H1 (cell line): ENCODE results near the gene ZNF804B. TPM values are rescaled to one million over a fixed set of nuclear protein-coding genes. Genes with fewer than 3 reads are reported as not detected.

Experiments
- CTCF ChIA-PET: fragments of 300-600 bp; sonication (Branson Sonifier 250); formaldehyde crosslinking; loops from one replicate; lab custom pipeline; 2021; ENCODE audit not compliant: partially characterized antibody; lab: Charles Lee
- POLR2A ChIA-PET: fragments of 300-600 bp; sonication (Branson Sonifier 250); formaldehyde crosslinking; loops from one replicate; lab custom pipeline; 2021; ENCODE audit warnings: inconsistent platforms; ENCODE audit not compliant: partially characterized antibody; lab: Charles Lee
- DNase-seq, 2 experiments: peaks; one replicate each; pipeline versions ENCODE4 v3.0.0 to v3.0.0-alpha.2; 2010 to 2022; ENCODE audit warnings: low spot score in 2 of 2, low read depth in 1 of 2, mixed read lengths in 1 of 2
- FAIRE-seq: peaks from 2 replicates; lab custom pipeline; 2011; peaks lifted over from hg19 to GRCh38; lab: Jason Lieb, UNC
- H2AFZ ChIP-seq: 2 replicates; pipeline ENCODE4 v1.8.1; 2012; ENCODE audit warnings: low read length, inconsistent platforms
- H2AK5ac ChIP-seq: 2 replicates; pipeline ENCODE4 v1.6.1; 2013; ENCODE audit warnings: low read depth, low read length
- H2BK120ac ChIP-seq: replicated peaks from 2 replicates; pipeline ENCODE3; 2013; ENCODE audit warnings: low read depth, low read length, inconsistent platforms
- H2BK12ac ChIP-seq: 2 replicates; pipeline ENCODE4 v1.6.1; 2013; ENCODE audit warnings: low read depth, low read length
- H2BK15ac ChIP-seq: 2 replicates; pipeline ENCODE4 v1.6.1; 2013; ENCODE audit warnings: low read length
- H2BK20ac ChIP-seq: 2 replicates; pipeline ENCODE4 v1.6.1; 2013; ENCODE audit warnings: low read length
- H2BK5ac ChIP-seq: 2 replicates; pipeline ENCODE4 v1.6.1; 2013; ENCODE audit warnings: low read depth, low read length
- H3K14ac ChIP-seq: 2 replicates; pipeline ENCODE4 v1.6.1; 2013; ENCODE audit warnings: inconsistent platforms; ENCODE audit not compliant: insufficient read length
- H3K18ac ChIP-seq: 2 replicates; pipeline ENCODE4 v1.6.1; 2013; ENCODE audit warnings: low read length; ENCODE audit errors: extremely low read depth
- H3K23ac ChIP-seq: 2 replicates; pipeline ENCODE4 v1.6.1; 2013; ENCODE audit warnings: inconsistent platforms; ENCODE audit not compliant: insufficient read length
- H3K23me2 ChIP-seq: 2 replicates; pipeline ENCODE4 v1.6.1; 2013; ENCODE audit warnings: low read depth, low read length
- H3K27ac ChIP-seq: 2 replicates; pipeline ENCODE4 v1.6.1; 2011; ENCODE audit warnings: low read depth, low read length, inconsistent platforms
- H3K27me3 ChIP-seq, 4 experiments: replicated peaks in 1 of 4; 1 replicate in 1 of 4; 2 replicates in 3 of 4; pipeline versions ENCODE4 v1.6.1 to v1.8.1; 2011 to 2013; ENCODE audit warnings: low read length in 3 of 4, mild to moderate bottlenecking in 3 of 4, inconsistent platforms in 2 of 4, mixed read lengths in 2 of 4, moderate library complexity in 1 of 4; ENCODE audit not compliant: control insufficient read depth in 3 of 4, insufficient read depth in 3 of 4; ENCODE audit errors: extremely low read depth in 1 of 4
- H3K36me3 ChIP-seq, 4 experiments: 2 replicates each; pipeline versions ENCODE4 v1.6.1 to v1.8.1; 2011 to 2013; ENCODE audit warnings: mild to moderate bottlenecking in 4 of 4, low read length in 3 of 4, moderate library complexity in 2 of 4, control low read depth in 1 of 4, inconsistent platforms in 1 of 4; ENCODE audit not compliant: insufficient read depth in 4 of 4, control insufficient read depth in 2 of 4
- H3K4ac ChIP-seq: replicated peaks from 2 replicates; pipeline ENCODE3; 2013; ENCODE audit warnings: low read length, low read depth, mixed read lengths, inconsistent platforms; ENCODE audit not compliant: insufficient read length
- H3K4me1 ChIP-seq, 4 experiments: replicated peaks in 1 of 4; 1 replicate in 1 of 4; 2 replicates in 3 of 4; pipeline versions ENCODE4 v1.6.1 to v1.8.1; 2011 to 2013; ENCODE audit warnings: low read length in 3 of 4, inconsistent platforms in 2 of 4, mixed read lengths in 1 of 4; ENCODE audit not compliant: insufficient read depth in 4 of 4, control insufficient read depth in 3 of 4
- H3K4me2 ChIP-seq, 2 experiments: 2 replicates each; pipeline versions ENCODE4 v1.6.1 to v1.8.1; 2011 to 2013; ENCODE audit warnings: low read depth in 2 of 2, low read length in 2 of 2, control low read depth in 1 of 2, inconsistent platforms in 1 of 2, mild to moderate bottlenecking in 1 of 2; ENCODE audit not compliant: insufficient read depth in 1 of 2
- H3K4me3 ChIP-seq, 4 experiments: fragments of 200-600, 300-600 bp in 1 of 4; sonication (generic), shearing (Covaris generic), sonication (Bioruptor Twin) in 1 of 4; 2 replicates each; pipeline versions ENCODE4 v1.5.1 to v1.8.1; 2011 to 2016; ENCODE audit warnings: low read length in 4 of 4, low read depth in 3 of 4, control low read depth in 2 of 4, inconsistent platforms in 2 of 4, mild to moderate bottlenecking in 2 of 4, mixed read lengths in 1 of 4, moderate library complexity in 1 of 4; ENCODE audit not compliant: insufficient read depth in 2 of 4; ENCODE audit errors: extremely low read depth in 1 of 4
- H3K56ac ChIP-seq: replicated peaks from 2 replicates; pipeline ENCODE3; 2013; ENCODE audit warnings: low read depth, mild to moderate bottlenecking, mixed read lengths, low read length, inconsistent platforms; ENCODE audit not compliant: insufficient read length
- H3K79me1 ChIP-seq: 2 replicates; pipeline ENCODE4 v1.6.1; 2013; ENCODE audit warnings: low read depth, low read length, control low read depth
- H3K79me2 ChIP-seq, 2 experiments: 2 replicates each; pipeline versions ENCODE4 v1.6.1 to v1.8.1; 2012 to 2013; ENCODE audit warnings: low read length in 2 of 2, mild to moderate bottlenecking in 2 of 2, inconsistent platforms in 1 of 2; ENCODE audit not compliant: insufficient read depth in 2 of 2, control insufficient read depth in 1 of 2
- H3K9ac ChIP-seq, 4 experiments: replicated peaks in 1 of 4; 1 replicate in 1 of 4; 2 replicates in 3 of 4; pipeline versions ENCODE4 v1.6.1 to v1.8.1; 2011 to 2013; ENCODE audit warnings: low read depth in 3 of 4, low read length in 3 of 4, control low read depth in 2 of 4, mild to moderate bottlenecking in 2 of 4, moderate library complexity in 2 of 4, inconsistent platforms in 1 of 4; ENCODE audit errors: extremely low read depth in 1 of 4
- H3K9me3 ChIP-seq, 2 experiments: 2 replicates each; pipeline versions ENCODE4 v1.6.1 to v1.8.1; 2012 to 2013; ENCODE audit warnings: mild to moderate bottlenecking in 2 of 2, moderate library complexity in 2 of 2, control low read depth in 1 of 2, inconsistent platforms in 1 of 2, low read depth in 1 of 2, low read length in 1 of 2, mixed read lengths in 1 of 2; ENCODE audit not compliant: insufficient read depth in 2 of 2
- H4K20me1 ChIP-seq, 2 experiments: replicated peaks in 1 of 2; 2 replicates each; pipeline versions ENCODE3 to v1.8.1; 2011 to 2013; ENCODE audit warnings: inconsistent platforms in 2 of 2, low read length in 2 of 2, mild to moderate bottlenecking in 1 of 2; ENCODE audit not compliant: insufficient read depth in 2 of 2, control insufficient read depth in 1 of 2
- H4K5ac ChIP-seq: 2 replicates; pipeline ENCODE4 v1.6.1; 2013; ENCODE audit warnings: low read length, low read depth, mixed read lengths, inconsistent platforms; ENCODE audit not compliant: insufficient read length
- H4K8ac ChIP-seq: 2 replicates; pipeline ENCODE4 v1.8.0; 2013; ENCODE audit warnings: mild to moderate bottlenecking, moderate library complexity, low read length, inconsistent platforms; ENCODE audit not compliant: insufficient read depth; ENCODE audit errors: extremely low read depth
- H4K91ac ChIP-seq: replicated peaks from 2 replicates; pipeline ENCODE3; 2013; ENCODE audit warnings: low read length, mixed read lengths, inconsistent platforms; ENCODE audit not compliant: insufficient read length
- ASH2L ChIP-seq: fragments of 200-600, 300-600 bp; sonication (generic); IDR thresholded peaks from one replicate; pipeline ENCODE4 v1.7.1; 2017; ENCODE audit warnings: low read length
- BCL11A ChIP-seq, 2 experiments: IDR thresholded peaks; one replicate each; pipeline ENCODE4 v1.6.1; 2011; ENCODE audit warnings: low read depth in 2 of 2, low read length in 2 of 2, mild to moderate bottlenecking in 2 of 2
- GTF2F1 ChIP-seq: IDR thresholded peaks from 2 replicates; pipeline ENCODE4 v1.6.1; 2012; ENCODE audit warnings: low read depth, low read length, improper control_type of control experiment, borderline replicate concordance
- RFX5 ChIP-seq: IDR thresholded peaks from 2 replicates; pipeline ENCODE4 v1.6.1; 2011; ENCODE audit warnings: low read depth, low read length, improper control_type of control experiment, borderline replicate concordance
- SP4 ChIP-seq: IDR thresholded peaks from 2 replicates; pipeline ENCODE4 v1.6.1; 2012; ENCODE audit warnings: low read length, inconsistent platforms
- TAF1 ChIP-seq: IDR thresholded peaks from 2 replicates; pipeline ENCODE4 v1.6.1; 2011; ENCODE audit warnings: mild to moderate bottlenecking, low read depth, low read length
- TAF7 ChIP-seq: optimal IDR thresholded peaks from 2 replicates; pipeline ENCODE3; 2011; ENCODE audit warnings: low read depth, mild to moderate bottlenecking, inconsistent platforms, low read length, moderate library complexity, borderline replicate concordance
- ZNF274 ChIP-seq: IDR thresholded peaks from 2 replicates; pipeline ENCODE4 v1.7.0; 2012; ENCODE audit warnings: low read length, borderline replicate concordance; ENCODE audit errors: extremely low read depth
- WGBS, 2 experiments: shearing (Covaris generic) in 1 of 2; methylation state at CpG; one replicate each; pipeline versions ENCODE4 v1.1.6 to v1.1.7; 2013 to 2015; ENCODE audit warnings: low lambda C conversion rate in 2 of 2, mixed read lengths in 2 of 2, inconsistent platforms in 1 of 2, low coverage in 1 of 2, missing lambda C conversion rate in 1 of 2; ENCODE audit not compliant: insufficient replicate concordance in 2 of 2, insufficient coverage in 1 of 2, insufficient read length in 1 of 2; ENCODE audit errors: extremely low coverage in 1 of 2, missing lambda C conversion rate in 1 of 2; 5-methylcytosine and 5-hydroxymethylcytosine counted together
- polyA plus RNA-seq, 7 experiments: library from polyadenylated mRNA; depleted of rRNA in 3 of 7; stranded (reverse) in 5 of 7; unstranded in 2 of 7; fragments of >200 nt in 5 of 7; fragments of 200-250 nt in 2 of 7; gene quantifications; 1 replicate in 5 of 7; 2 replicates in 1 of 7; 4 replicates in 1 of 7; pipeline versions ENCODE4 v1.2.1 to v1.2.3, GENCODE V29; 2011 to 2013; ENCODE audit warnings: missing spikeins in 2 of 7, mixed read lengths in 2 of 7
- total RNA-seq: library from RNA; stranded (reverse); fragmentation: NEBNext Ultra II Directional; extraction: Animal tissue kit (Norgen Biotek cat#: 25700); gene quantifications from 2 replicates; pipeline ENCODE4 v1.2.1, GENCODE V29; 2021

Gene ZNF804B
- total and polyA plus RNA-seq, 2 of the 8 experiments (the other 6 are each of a cell fraction or from before 2014, with no cell fraction given), result not detected

DNA sequence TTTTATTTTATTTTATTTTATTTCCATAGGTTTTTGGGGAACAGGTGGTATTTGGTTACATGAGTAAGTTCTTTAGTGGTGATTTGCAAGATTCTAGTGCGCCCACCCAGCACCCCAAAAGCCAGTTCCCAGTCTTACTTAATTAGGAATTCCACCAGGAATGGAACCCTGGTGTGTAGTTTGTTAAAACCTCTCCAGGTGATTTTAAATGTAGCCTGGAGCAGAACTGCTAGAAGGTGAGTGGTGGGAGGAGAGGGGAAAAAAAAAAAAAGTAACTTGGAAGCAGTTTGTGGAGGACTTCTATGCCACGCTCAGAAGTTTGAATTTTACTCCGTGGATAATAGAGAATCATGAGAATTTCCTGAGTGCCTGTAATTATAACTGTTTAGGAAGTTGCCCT lies 41.5 kb downstream of the ZNF804B start:
- H3K9ac ChIP-seq, result no peak overlapping the region
- H4K8ac ChIP-seq, result no peak overlapping the region
- no peaks in the 10 kb centered on the region for H3K79me2 ChIP-seq
- ChIA-PET POLR2A (no interaction called here), CTCF (interaction anchor here (3.8 kb wide), 1 partner anchor 11 kb away, joined by 13 read pairs; no protein-coding TSS in a partner anchor)
- no peaks in the 10 kb centered on the region for H3K36me3 ChIP-seq
- no peak overlapping the region for H2BK5ac ChIP-seq
- no peaks in the 10 kb centered on the region for H3K79me1 ChIP-seq
- H3K23me2 ChIP-seq, result no peaks in the 10 kb centered on the region
- peak overlapping the region in 1 of 2 experiments; percentile 11; a peak in 1 of 4 replicates for H3K4me2 ChIP-seq
- H3K9me3 ChIP-seq, result no peaks in the 10 kb centered on the region
- H2AFZ ChIP-seq, result no peak overlapping the region
- no peak overlapping the region for H4K91ac ChIP-seq
- no peak overlapping the region for H2BK120ac ChIP-seq
- no peak overlapping the region for H2BK15ac ChIP-seq
- TF ChIP-seq RFX5 (no peak), TAF1 (no peak), BCL11A (IDR thresholded peaks at IDR 0.05; ENCODE audit: low read depth in 2 of 2, low read length in 2 of 2) (no peak), ZNF274 (no peak), GTF2F1 (no peak), TAF7 (no peak), SP4 (no peak), ASH2L (no peak)
- FAIRE-seq (no peak), DNase-seq (no peak)
- no peaks in the 10 kb centered on the region for H4K20me1 ChIP-seq
- no peak overlapping the region for H2BK20ac ChIP-seq
- H3K56ac ChIP-seq, result no peak overlapping the region
- H2AK5ac ChIP-seq, result no peak overlapping the region
- no peak overlapping the region for H3K4ac ChIP-seq
- no peak overlapping the region for H3K18ac ChIP-seq
- no peak overlapping the region for H2BK12ac ChIP-seq
- no peak overlapping the region for H3K4me3 ChIP-seq
- H3K4me1 ChIP-seq, result no peaks in the 10 kb centered on the region
- no peak overlapping the region for H3K14ac ChIP-seq
- H3K27ac ChIP-seq, result no peak overlapping the region
- H4K5ac ChIP-seq, result no peak overlapping the region
- H3K27me3 ChIP-seq, result no peaks in the 10 kb centered on the region
- H3K23ac ChIP-seq, result no peak overlapping the region
- 78% methylated on average over 3 of the region's 3 CpGs; no CpG with 5 or more reads in 1 of the 2 experiments for WGBS, 2 experiments
